ENCODE data around the gene SFXN5.

Gene SFXN5

GRCh38 chr2:73018188-73018825, 53.2 kb downstream of the SFXN5 start:
- no peak for DNase-seq

DNA sequence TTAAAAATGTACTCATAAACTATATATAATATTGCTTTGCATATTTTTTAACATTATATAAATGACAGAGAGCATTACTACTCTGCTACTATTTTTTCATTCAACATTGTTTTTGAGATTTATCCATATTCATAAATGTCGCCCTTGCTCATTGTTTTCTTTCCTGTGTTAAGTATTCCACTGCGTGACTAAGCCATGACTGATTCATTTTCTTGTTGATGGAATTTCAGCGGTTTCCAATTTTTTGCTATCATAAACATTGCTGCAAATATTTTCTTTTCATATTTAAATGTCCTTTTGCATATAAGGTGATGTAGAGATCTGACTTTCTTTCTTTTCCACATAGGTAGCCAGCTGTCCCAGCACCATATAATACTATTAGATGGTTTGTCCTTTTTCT, 57.6 kb downstream of the SFXN5 start:
- no peak for DNase-seq

GRCh38 chr2:73009177-73009839, 62.2 kb downstream of the SFXN5 start:
- DNase-seq: no peak

- no peak for DNase-seq
Measured at GRCh38 chr2:73008766-73009135, 62.8 kb downstream of the SFXN5 start.

DNA sequence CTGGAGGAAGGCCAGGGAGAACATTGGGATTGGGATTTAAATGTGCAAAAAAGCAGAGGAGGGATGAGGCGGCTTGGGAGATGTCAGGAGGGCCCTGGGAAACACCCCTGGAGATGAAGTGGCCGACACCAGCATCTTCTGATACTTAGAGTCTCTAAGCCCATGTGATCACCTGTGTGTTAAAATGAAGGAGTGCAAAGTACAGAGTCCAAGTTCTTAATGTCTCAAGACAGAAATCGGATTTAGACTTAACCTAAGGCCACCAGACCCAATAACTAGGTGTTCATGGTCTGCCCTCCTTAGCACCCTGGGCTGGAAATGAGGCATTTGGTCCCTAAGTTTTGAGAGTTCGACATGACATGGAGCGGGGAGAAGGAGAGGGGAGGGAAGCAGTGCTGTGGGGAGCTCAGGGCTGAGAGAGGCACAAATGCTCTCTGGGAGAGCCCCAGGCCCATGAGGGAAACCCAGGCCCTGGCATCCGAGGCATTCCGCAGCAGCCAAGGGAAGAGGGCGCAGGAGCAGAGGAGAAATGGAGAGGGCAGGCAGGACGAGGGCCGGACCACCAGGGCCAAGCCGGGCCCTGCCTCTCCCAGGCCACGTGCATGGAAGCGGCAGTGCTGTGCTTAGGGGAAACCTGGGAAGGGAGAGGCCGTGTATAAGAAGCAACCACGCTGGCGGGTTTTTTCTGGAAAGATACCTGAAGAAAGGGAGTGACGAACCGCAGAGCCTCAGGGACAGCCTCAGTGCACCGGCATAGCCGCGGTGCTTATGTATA, 63.3 kb downstream of the SFXN5 start:
- no peak for DNase-seq

DNA sequence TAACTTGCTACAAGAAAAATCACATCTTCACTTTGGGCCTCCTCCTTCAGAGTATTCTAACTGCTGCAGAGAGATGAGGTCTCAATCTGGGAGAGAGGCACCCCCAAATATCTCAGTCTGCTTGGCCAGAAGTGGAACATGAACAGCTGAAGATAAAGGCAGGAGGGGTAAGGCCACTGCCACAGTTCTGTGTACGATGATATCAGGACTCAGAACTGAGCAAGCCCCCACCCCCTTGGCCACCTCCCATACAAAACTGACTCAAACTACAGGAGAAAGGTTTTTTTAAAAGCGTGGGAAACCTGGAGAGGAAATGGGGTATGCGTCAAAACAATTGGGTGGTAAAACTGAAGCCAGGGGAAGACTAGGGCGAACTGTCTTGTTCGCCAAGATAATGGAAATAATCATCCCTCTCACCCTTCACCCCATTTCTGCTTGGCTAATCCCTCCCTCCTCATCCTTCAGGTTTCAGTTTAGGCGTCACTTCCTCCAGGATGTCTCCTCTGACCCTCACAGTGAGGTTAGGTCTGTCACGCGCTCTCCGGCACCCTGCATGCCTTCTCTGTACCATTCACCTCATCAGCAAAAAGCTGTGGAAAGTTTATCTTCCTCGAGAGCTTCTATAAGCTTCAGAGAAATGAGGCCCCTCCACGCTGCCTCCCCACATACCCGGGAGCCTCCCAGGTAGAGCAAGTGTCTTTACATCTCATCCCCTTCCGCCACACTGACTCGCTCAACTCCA, 64.4 kb downstream of the SFXN5 start:
- no peak for DNase-seq

DNA sequence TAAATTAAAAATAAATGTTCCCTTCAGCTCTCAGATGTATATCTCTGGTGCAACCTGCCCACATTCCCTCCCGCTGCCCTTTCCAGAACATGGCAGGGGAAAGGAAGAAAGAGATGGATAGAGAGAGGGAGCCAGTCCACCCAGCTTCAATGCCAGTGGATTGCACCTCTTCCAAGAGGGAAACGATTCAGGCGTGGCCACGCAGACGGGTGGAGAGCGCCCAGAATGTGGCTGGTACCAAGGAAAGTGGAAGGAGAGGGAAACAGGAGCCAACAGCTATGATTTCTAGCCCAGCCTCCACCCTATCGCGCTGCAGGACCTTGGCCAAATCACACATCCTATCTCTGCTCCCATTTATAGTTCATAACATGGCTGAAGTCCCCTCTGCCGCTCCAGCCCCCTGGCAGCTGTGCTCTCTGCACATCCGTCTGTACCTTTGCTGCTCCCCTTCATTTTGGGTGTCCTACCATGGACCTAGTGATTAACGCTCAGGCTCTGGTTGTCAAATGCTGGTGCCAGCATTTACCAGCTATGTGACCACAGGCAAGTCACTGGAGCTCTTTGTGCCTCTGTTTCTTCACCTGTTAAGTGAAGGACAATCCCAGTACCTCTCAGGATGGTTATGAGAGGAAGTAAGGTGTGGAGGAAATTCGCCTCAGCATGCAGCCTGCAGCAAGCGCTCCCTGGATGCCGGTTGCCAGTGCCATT, 66.5 kb downstream of the SFXN5 start:
- DNase-seq: no peak

DNA sequence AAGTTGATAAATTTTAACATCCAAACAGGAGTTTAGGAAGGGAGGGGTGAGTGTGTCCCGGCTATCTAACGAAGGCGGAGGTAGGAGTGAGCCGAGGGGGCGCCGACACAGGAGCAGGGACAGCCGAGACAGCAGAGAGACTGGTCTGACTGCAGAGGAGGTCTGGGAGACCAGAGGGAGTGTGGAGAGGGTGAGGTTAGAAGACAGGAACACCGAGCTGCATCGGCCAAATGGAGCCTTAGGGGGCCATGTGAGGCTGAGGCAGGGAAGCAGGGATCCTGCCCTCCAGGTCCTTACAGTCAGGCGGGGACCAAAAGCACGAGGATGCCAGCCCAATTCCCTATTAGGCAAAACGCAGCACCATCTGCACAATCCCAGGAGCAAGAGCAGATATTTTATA, 67.0 kb downstream of the SFXN5 start:
- DNase-seq: no peak

DNA sequence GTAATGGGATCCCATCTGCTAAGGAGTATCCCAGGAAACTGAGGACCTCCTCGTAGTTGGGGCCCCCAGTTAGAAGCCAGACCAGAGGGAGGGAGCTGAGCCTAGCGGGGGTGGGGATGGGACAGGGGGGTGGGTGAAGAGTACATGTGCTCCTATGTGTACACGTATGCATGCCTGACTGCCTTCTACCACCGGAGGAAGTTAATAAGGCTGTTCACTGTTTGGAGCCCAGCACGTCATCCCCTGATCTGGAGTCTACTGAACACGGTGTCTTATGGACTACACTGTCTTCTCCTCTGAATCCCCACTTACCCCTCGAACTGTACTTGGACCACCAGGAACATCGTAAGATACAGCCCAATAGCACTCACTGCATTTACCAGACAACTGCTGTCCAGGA, 68.5 kb downstream of the SFXN5 start:
- DNase-seq: no peak

- DNase-seq: no peak
Measured at GRCh38 chr2:73000808-73001570, 70.5 kb downstream of the SFXN5 start.

DNA sequence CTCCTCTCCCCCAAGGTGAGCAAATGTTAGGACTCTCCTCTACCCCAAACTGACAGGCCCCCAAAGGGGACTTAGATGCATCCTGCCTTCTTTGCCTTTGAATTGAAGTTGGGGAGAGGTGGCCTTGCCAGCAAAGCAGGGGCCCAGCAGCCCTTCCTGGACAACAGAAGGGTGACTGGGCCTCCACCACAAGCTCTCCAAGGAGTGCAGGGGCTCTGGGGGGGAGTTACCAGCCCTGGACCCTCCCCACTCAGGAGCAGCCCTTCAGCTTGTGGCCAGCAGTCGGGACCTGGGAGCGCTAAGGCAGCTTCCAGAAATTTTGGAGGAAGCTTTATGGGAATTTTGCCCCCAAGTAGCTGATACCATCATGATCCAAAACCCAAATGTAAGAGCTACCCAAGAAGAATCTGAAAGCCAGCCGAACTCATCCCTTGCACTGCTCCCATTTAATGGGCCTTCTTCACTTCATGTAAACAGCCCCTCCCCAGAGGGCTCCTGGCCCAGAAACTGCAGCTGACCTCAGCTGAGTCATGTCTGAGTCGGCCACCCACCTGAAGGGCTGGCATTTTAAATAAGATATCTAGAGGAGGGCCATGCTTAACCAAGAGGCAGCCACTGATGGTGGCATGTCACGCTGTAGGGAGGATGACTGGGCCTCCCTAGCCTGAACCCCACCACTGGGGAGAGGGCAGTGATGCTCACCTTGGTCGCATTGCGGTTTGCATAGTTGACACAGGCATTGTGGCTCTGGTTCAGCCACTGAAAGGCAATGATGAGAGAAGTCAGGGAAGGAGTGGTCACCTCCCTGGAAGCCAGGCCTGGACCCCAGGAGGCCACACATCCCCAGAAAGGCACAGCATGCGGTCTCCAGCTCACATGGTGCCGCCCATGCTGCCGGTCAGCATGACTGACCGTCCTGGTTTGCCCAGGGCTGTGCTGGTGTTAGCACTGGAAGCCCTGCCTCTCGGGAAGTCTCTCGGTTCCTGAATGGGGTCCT, 71.5 kb downstream of the SFXN5 start:
- no peak for DNase-seq

- DNase-seq: no peak
Measured at GRCh38 chr2:72998724-72999123, 72.8 kb downstream of the SFXN5 start.

DNA sequence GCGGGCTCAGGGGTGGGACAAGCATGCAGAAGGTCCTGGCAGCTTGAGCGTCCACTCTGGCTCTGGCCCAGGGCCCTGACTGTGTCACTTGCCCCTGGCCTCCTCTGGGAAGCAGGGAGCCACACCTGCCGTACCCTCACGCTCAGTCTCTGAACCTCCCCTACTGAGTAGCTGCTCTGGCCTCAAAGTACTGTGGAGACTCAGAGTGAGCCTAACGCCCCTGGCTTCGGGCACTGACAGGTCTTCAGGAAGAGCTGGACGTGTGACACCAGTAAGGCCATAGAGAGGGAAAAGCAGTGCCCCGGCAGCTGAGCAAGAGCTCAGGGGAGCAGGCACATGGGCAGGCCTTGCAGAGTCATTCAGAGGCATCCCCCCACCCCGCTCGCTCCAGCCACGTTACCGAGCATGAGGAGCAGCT, 73.3 kb downstream of the SFXN5 start:
- DNase-seq: no peak

GRCh38 chr2:72996117-72996502, 75.4 kb downstream of the SFXN5 start:
- no peak for DNase-seq

- DNase-seq: no peak
Measured at GRCh38 chr2:72995430-72996116, 75.9 kb downstream of the SFXN5 start.

GRCh38 chr2:72994991-72995380, 76.5 kb downstream of the SFXN5 start:
- no peak for DNase-seq

DNA sequence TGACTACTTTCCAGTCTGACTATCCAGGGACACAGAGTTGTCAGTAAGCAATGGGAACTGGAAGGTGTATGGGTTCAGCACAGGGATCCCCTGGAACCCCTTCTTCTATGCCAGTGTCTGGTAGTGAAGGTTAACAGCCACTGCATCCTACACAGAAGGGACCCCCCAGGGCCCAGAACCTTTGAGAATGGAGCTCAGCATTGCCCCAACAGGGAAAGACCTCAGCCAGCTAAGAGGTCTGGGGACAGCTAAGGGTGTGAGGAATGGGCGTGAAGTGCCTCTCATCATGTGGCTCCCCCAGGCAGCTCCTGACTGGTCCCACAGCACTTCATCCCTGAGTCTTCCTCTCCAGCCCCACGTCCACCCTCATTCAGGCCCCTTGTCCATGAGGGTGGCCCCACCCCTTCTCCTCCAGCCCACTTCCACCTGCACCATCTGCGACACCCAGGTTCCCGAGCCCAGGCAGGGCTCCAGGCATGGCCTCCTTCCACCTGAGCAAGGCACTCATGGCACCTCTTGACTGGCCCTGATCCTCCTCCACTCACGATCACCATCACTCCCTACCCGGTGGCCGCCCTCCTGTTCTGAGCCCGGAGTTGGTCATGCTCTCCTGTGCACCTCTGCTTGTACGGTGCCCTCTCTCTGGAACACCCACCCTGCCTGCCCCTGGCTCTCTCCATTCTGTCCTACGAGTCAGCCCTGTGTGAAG, 77.1 kb downstream of the SFXN5 start:
- no peak for DNase-seq

DNA sequence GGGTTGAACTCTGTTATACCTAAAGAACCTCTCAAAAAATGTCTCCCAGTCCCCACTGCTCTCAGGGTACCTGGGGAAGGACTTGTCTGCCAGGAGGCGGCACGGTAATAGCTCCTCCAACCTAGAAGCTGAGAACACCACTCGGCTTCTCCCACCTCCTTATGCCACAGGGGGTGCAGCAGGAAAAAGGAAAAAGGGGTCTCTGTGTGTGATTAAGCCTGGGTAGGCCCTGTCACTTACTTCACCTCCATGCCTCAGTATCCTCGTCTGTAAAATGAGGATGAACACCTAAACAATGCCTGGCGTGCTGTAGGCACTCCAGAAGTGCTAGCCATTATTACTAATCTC, 77.6 kb downstream of the SFXN5 start:
- no peak for DNase-seq

- DNase-seq: peak; percentile 31 to 64
Measured at GRCh38 chr2:72993147-72993932, 78.2 kb downstream of the SFXN5 start.

Measured in activated CD4-positive, alpha-beta T cell treated with anti-CD3 and anti-CD28 coated beads for 4 hours (primary cell).